ENCODE data around the gene INTS3.

- TF ChIP-seq EP300 (IDR thresholded peaks at IDR 0.05), result no peak
- no peak for TF ChIP-seq CTCF (IDR thresholded peaks at IDR 0.05)
- TF ChIP-seq POLR2AphosphoS5 (IDR thresholded peaks at IDR 0.05), result no peak
Observed at GRCh38 chr1:153752072-153752471, 24.2 kb downstream of the INTS3 start.

Measured in suprapubic skin (tissue), 4 donors.